Keratinocyte (primary cell): ENCODE results near the gene WNT7A. TPM values are rescaled to one million over a fixed set of nuclear protein-coding genes. Genes with fewer than 3 reads are reported as not detected.
A peak's percentile ranks its signal among the peaks of the same experiment; 100 is the strongest.

ENCODE experiments used
- DNase-seq: peaks from one replicate; pipeline ENCODE4 v3.0.0-alpha.2; 2011; ENCODE audit warnings: low read depth, missing footprints, low spot score
- FAIRE-seq: peaks from 2 replicates; lab custom pipeline; 2011; peaks lifted over from hg19 to GRCh38; lab: Jason Lieb, UNC
- H2AFZ ChIP-seq: 2 replicates; pipeline ENCODE4 v1.6.0; 2012; ENCODE audit warnings: low read length, control low read depth, inconsistent platforms; ENCODE audit not compliant: control insufficient read depth
- H3K27ac ChIP-seq: 2 replicates; pipeline ENCODE4 v1.5.1; 2011; ENCODE audit warnings: low read length; ENCODE audit not compliant: control insufficient read depth, insufficient read depth
- H3K27me3 ChIP-seq: 3 replicates; pipeline ENCODE4 v1.6.0; 2011; ENCODE audit warnings: low read length; ENCODE audit not compliant: control insufficient read depth, insufficient read depth; ENCODE audit errors: extremely low read depth
- H3K36me3 ChIP-seq, 2 experiments: 2 replicates in 1 of 2; 3 replicates in 1 of 2; pipeline ENCODE4 v1.5.1; 2011; ENCODE audit warnings: low read length in 2 of 2, mild to moderate bottlenecking in 1 of 2; ENCODE audit not compliant: control insufficient read depth in 2 of 2, insufficient read depth in 2 of 2; ENCODE audit errors: extremely low read depth in 1 of 2
- H3K4me1 ChIP-seq: 3 replicates; pipeline ENCODE4 v1.5.1; 2011; ENCODE audit warnings: low read length; ENCODE audit not compliant: control insufficient read depth, insufficient read depth; ENCODE audit errors: extremely low read depth
- H3K4me2 ChIP-seq: 3 replicates; pipeline ENCODE4 v1.6.0; 2011; ENCODE audit warnings: low read depth, low read length; ENCODE audit not compliant: control insufficient read depth, insufficient read depth; ENCODE audit errors: extremely low read depth
- H3K4me3 ChIP-seq, 3 experiments: fragments of 200-600 bp in 1 of 3; sonication (generic) in 1 of 3; 2 replicates in 2 of 3; 3 replicates in 1 of 3; pipeline ENCODE4 v1.5.1; 2011 to 2016; ENCODE audit warnings: low read length in 3 of 3, mild to moderate bottlenecking in 3 of 3, control low read depth in 2 of 3, inconsistent platforms in 1 of 3, low read depth in 1 of 3, mixed read lengths in 1 of 3, mixed run types in 1 of 3, moderate library complexity in 1 of 3; ENCODE audit not compliant: control insufficient read depth in 2 of 3, insufficient read depth in 2 of 3; ENCODE audit errors: extremely low read depth in 1 of 3
- H3K79me2 ChIP-seq: 2 replicates; pipeline ENCODE4 v1.6.0; 2012; ENCODE audit warnings: low read length; ENCODE audit not compliant: control insufficient read depth, insufficient read depth
- H3K9ac ChIP-seq: 3 replicates; pipeline ENCODE4 v1.6.0; 2011; ENCODE audit warnings: low read length; ENCODE audit not compliant: control insufficient read depth, insufficient read depth; ENCODE audit errors: extremely low read depth
- H3K9me1 ChIP-seq: 3 replicates; pipeline ENCODE4 v1.6.0; 2011; ENCODE audit warnings: low read length; ENCODE audit not compliant: control insufficient read depth, insufficient read depth; ENCODE audit errors: extremely low read depth
- H3K9me3 ChIP-seq: 2 replicates; pipeline ENCODE4 v1.5.1; 2012; ENCODE audit warnings: low read depth, low read length; ENCODE audit not compliant: control insufficient read depth
- H4K20me1 ChIP-seq: 3 replicates; pipeline ENCODE4 v1.6.0; 2011; ENCODE audit warnings: low read length; ENCODE audit not compliant: control insufficient read depth, insufficient read depth; ENCODE audit errors: extremely low read depth
- CTCF ChIP-seq, 3 experiments: IDR thresholded peaks in 1 of 3; conservative IDR thresholded peaks in 1 of 3; optimal IDR thresholded peaks in 1 of 3; 2 replicates in 2 of 3; 3 replicates in 1 of 3; pipeline versions ENCODE3 to v1.5.1; 2011; ENCODE audit warnings: low read length in 3 of 3, mild to moderate bottlenecking in 3 of 3, moderate library complexity in 2 of 3, control low read depth in 1 of 3, inconsistent platforms in 1 of 3; ENCODE audit not compliant: insufficient read depth in 2 of 3; ENCODE audit errors: extremely low read depth in 1 of 3
- EZH2 ChIP-seq: IDR thresholded peaks from one replicate; pipeline ENCODE4 v1.6.1; 2012; ENCODE audit warnings: inconsistent platforms, mild to moderate bottlenecking, low read length, moderate library complexity
- dilution Hi-C: fragments of 300-500 bp; cut with MboI; formaldehyde crosslinking; loops from one replicate; pipeline ENCODE4 v1.7.0; 2020; ENCODE audit warnings: low sequenced_read_pairs; ENCODE audit not compliant: extremely low pct_ligation_motif_present
- polyA plus RNA-seq, 5 experiments: library from polyadenylated mRNA; depleted of rRNA in 3 of 5; stranded (reverse) in 3 of 5; stranded (forward) in 1 of 5; unstranded in 1 of 5; fragments of >200 nt; gene quantifications; 1 replicate in 1 of 5; 2 replicates in 3 of 5; 3 replicates in 1 of 5; pipeline versions ENCODE4 v1.2.1 to v1.2.3, GENCODE V29; 2011 to 2012; ENCODE audit warnings: missing spikeins in 2 of 5, low read depth in 1 of 5, low replicate concordance in 1 of 5

The WNT7A gene
- polyA plus RNA-seq, 1 donor (not counting 4 experiments of a cell fraction or from before 2014, with no cell fraction given): 20.3 TPM

DNA sequence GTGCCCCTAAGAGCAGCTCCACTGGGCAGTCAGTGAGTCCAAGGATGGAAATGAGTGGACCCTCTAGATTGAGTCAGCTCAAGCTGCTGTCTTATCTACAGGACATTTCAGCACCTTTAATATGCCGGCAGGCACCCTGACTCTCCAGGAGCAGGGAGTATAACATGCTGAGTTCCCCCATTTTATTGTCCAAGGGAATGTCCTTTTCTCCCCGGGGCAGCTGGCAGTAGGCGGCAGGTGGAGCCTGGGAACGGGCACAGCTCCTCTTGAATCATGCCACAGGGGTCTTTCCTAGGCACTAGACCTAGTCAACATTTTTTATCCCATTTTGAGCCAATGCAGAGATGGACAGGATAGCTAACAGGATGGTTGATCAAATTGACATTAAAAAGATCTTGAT, 14.8 kb downstream of the WNT7A start:
- Histone ChIP-seq H2AFZ (no peak overlapping the region), H3K4me2 (no peak overlapping the region), H4K20me1 (no peaks in the 10 kb centered on the region), H3K9me3 (no peaks in the 10 kb centered on the region), H3K36me3 (peaks cover 34 to 66% of the 10 kb centered on the region in 2 experiments), H3K4me1 (peaks cover 4% of the 10 kb centered on the region), H3K27ac (no peak overlapping the region), H3K9me1 (peaks cover 5% of the 10 kb centered on the region), H3K79me2 (peaks cover 94% of the 10 kb centered on the region), H3K4me3 (no peak overlapping the region), H3K27me3 (no peaks in the 10 kb centered on the region), H3K9ac (no peak overlapping the region)
- dilution Hi-C loops: no loop called here
- DNase-seq: no peak
- FAIRE-seq: no peak
- TF ChIP-seq CTCF (optimal IDR thresholded peaks at IDR 0.05 in 1 of 3, IDR thresholded peaks at IDR 0.05 in 1 of 3, conservative IDR thresholded peaks at IDR 0.05 in 1 of 3; ENCODE audit: extremely low read depth in 1 of 3, insufficient read depth in 2 of 3, low read length in 3 of 3): no peak
- no peak for TF ChIP-seq EZH2

GRCh38 chr3:13863965-13864595, 15.8 kb downstream of the WNT7A start:
- H3K27me3 ChIP-seq: no peaks in the 10 kb centered on the region
- no peak for TF ChIP-seq EZH2
- no peak for TF ChIP-seq CTCF (optimal IDR thresholded peaks at IDR 0.05 in 1 of 3, IDR thresholded peaks at IDR 0.05 in 1 of 3, conservative IDR thresholded peaks at IDR 0.05 in 1 of 3; ENCODE audit: extremely low read depth in 1 of 3, insufficient read depth in 2 of 3, low read length in 3 of 3)
- H3K27ac ChIP-seq: no peak overlapping the region
- FAIRE-seq (peak; percentile 20), DNase-seq (no peak)
- H3K4me2 ChIP-seq: no peak overlapping the region
- H3K9me3 ChIP-seq: no peaks in the 10 kb centered on the region
- dilution Hi-C loops: no loop called here
- no peak overlapping the region for H3K9ac ChIP-seq
- no peak overlapping the region for H3K4me3 ChIP-seq
- H4K20me1 ChIP-seq: no peaks in the 10 kb centered on the region
- H3K79me2 ChIP-seq: peaks cover 92% of the 10 kb centered on the region
- peaks cover 11% of the 10 kb centered on the region for H3K4me1 ChIP-seq
- H3K9me1 ChIP-seq: peaks cover 5% of the 10 kb centered on the region
- no peak overlapping the region for H2AFZ ChIP-seq
- H3K36me3 ChIP-seq: peaks cover 39 to 74% of the 10 kb centered on the region in 2 experiments
